Heart left ventricle (tissue), 13 donors: ENCODE measurements around the gene GLI2.

Experiments
- POLR2A ChIP-seq, 2 donors: fragments of 450-650 bp; IDR thresholded peaks; one replicate each; pipeline ENCODE4 v1.6.1; 2017; ENCODE audit warnings: antibody characterized with exemption in 2 of 2, mild to moderate bottlenecking in 2 of 2, moderate library complexity in 2 of 2
- TF ChIP-seq, protein P1 (sequence below), 12 donors: fragments of 200-600 bp; sonication (generic) in 4 of 12; IDR thresholded peaks; one replicate each; pipeline versions ENCODE4 v1.5.0 to v1.8.0; 2018 to 2022; ENCODE audit warnings: antibody characterized with exemption in 12 of 12, mild to moderate bottlenecking in 5 of 12
- donor health status: ischemic (EF 13 %, LVEDD 7.1; RV severe dilation, severe dysfunction).
- donor health status: DM: no; HTN: yes; CAD: no.
- donor health status: DM: no; HTN: no; CAD: no.
- donor health status: ischemic (EF 25% LVEDD 6.9; RV normal size, moderate dysfunction).
- donor health status: ischemic (EF 25% LVEDD 5.7; RV mildly dilated, moderate dysfunction).
- donor health status: ischemic (EF 35%, LVEDD 5.7; RV mildly dilated, moderate dysfunction).
- donor health status: nonischemic (EF 11% LVEDD 7.7; RV severe dilation, severe dysfunction).
- donor health status: DM: yes; HTN: yes; CAD: no.
- donor health status: PGD.
- donor health status: ischemic (EF 29% LVEDD 5.4; RV normal size, mild dysfunction).
- donor health status: nonischemic (EF 23%, LVEDD 6.1; RV moderate dilation, normal function).

GRCh38 chr2:120716641-120717585 lies 18.8 kb upstream of the GLI2 start:
- TF ChIP-seq, protein P1, sequence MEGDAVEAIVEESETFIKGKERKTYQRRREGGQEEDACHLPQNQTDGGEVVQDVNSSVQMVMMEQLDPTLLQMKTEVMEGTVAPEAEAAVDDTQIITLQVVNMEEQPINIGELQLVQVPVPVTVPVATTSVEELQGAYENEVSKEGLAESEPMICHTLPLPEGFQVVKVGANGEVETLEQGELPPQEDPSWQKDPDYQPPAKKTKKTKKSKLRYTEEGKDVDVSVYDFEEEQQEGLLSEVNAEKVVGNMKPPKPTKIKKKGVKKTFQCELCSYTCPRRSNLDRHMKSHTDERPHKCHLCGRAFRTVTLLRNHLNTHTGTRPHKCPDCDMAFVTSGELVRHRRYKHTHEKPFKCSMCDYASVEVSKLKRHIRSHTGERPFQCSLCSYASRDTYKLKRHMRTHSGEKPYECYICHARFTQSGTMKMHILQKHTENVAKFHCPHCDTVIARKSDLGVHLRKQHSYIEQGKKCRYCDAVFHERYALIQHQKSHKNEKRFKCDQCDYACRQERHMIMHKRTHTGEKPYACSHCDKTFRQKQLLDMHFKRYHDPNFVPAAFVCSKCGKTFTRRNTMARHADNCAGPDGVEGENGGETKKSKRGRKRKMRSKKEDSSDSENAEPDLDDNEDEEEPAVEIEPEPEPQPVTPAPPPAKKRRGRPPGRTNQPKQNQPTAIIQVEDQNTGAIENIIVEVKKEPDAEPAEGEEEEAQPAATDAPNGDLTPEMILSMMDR (IDR thresholded peaks at IDR 0.05) = no peak
- TF ChIP-seq POLR2A (IDR thresholded peaks at IDR 0.05) = no peak
